GM12878 (cell line): Measurements from ENCODE around the gene ADCY1. TPM values are rescaled to one million over a fixed set of nuclear protein-coding genes. Genes with fewer than 3 reads are reported as not detected.

Experiments
- ATAC-seq: fragments of 200-7000 bp; cut with Tn5 transposase; 3 replicates; pipeline ENCODE4 v1.9.1; 2020; ENCODE audit warnings: mild to moderate bottlenecking, moderate library complexity
- BruUV-seq: library from RNA; stranded (reverse); fragments of 400-500 nt; replicated peaks from 2 replicates; lab custom pipeline; 2021; lab: Mats Ljungman, UMichigan
- CTCF ChIA-PET: fragments of 300-600 bp; sonication (Branson Sonifier 250); formaldehyde crosslinking; extraction: SDS; loops from one replicate; lab custom pipeline; 2021; ENCODE audit warnings: inconsistent platforms; lab: Yijun Ruan, JAX
- POLR2A ChIA-PET: fragments of 350-600 bp; formaldehyde crosslinking; extraction: SDS; loops from one replicate; lab custom pipeline; 2021; ENCODE audit warnings: inconsistent platforms; lab: Charles Lee
- RAD21 ChIA-PET: fragments of 300-600 bp; sonication (Branson Sonifier 250); formaldehyde crosslinking; loops from one replicate; lab custom pipeline; 2023; ENCODE audit warnings: antibody characterized with exemption; ENCODE audit not compliant: unreplicated experiment; lab: Charles Lee
- SMC1A ChIA-PET: fragments of 300-600 bp; sonication (Branson Sonifier 250); formaldehyde crosslinking; loops from one replicate; lab custom pipeline; 2023; ENCODE audit not compliant: unreplicated experiment, uncharacterized antibody; lab: Charles Lee
- DNase-seq: peaks from one replicate; pipeline ENCODE4 v3.0.0-alpha.2; 2011; ENCODE audit warnings: low read depth, low spot score
- FAIRE-seq: peaks from 3 replicates; lab custom pipeline; 2011; peaks lifted over from hg19 to GRCh38; lab: Jason Lieb, UNC
- H2AFZ ChIP-seq: 2 replicates; pipeline ENCODE4 v1.6.0; 2011; ENCODE audit warnings: low read depth, low read length, control low read depth; ENCODE audit not compliant: control insufficient read depth
- H3K27ac ChIP-seq: 2 replicates; pipeline ENCODE4 v1.5.1; 2011; ENCODE audit warnings: control low read depth; ENCODE audit not compliant: control insufficient read depth, insufficient read depth
- H3K27me3 ChIP-seq, 2 experiments: replicated peaks in 1 of 2; 2 replicates each; pipeline versions ENCODE4 v1.6.0 to v1.6.1; 2011; ENCODE audit warnings: low read length in 1 of 2; ENCODE audit not compliant: control insufficient read depth in 2 of 2, insufficient read depth in 2 of 2
- H3K36me3 ChIP-seq, 2 experiments: 2 replicates each; pipeline ENCODE4 v1.5.1; 2011; ENCODE audit warnings: low read length in 1 of 2; ENCODE audit not compliant: control insufficient read depth in 2 of 2, insufficient read depth in 2 of 2
- H3K4me1 ChIP-seq: 2 replicates; pipeline ENCODE4 v1.6.1; 2011; ENCODE audit warnings: mild to moderate bottlenecking, low read length, moderate library complexity, mixed read lengths; ENCODE audit not compliant: control insufficient read depth, insufficient read depth
- H3K4me2 ChIP-seq: 2 replicates; pipeline ENCODE4 v1.6.0; 2011; ENCODE audit warnings: control low read depth; ENCODE audit not compliant: control insufficient read depth, insufficient read depth
- H3K4me3 ChIP-seq: fragments of 200-600 bp; sonication (generic); 2 replicates; pipeline ENCODE4 v1.5.1; 2016
- H3K79me2 ChIP-seq: 2 replicates; pipeline ENCODE4 v1.6.0; 2011; ENCODE audit warnings: low read length; ENCODE audit not compliant: control insufficient read depth, insufficient read depth
- H3K9ac ChIP-seq: 2 replicates; pipeline ENCODE4 v1.8.0; 2011; ENCODE audit warnings: low read length, control low read depth, mixed read lengths; ENCODE audit not compliant: control insufficient read depth, insufficient read depth
- H3K9me3 ChIP-seq: replicated peaks from 3 replicates; pipeline ENCODE4 v1.5.1; 2011; ENCODE audit warnings: mild to moderate bottlenecking, low read length; ENCODE audit not compliant: control insufficient read depth, insufficient read depth
- H4K20me1 ChIP-seq: 2 replicates; pipeline ENCODE4 v1.6.0; 2011; ENCODE audit not compliant: control insufficient read depth, insufficient read depth
- CHD1 ChIP-seq: IDR thresholded peaks from 2 replicates; pipeline ENCODE4 v1.6.1; 2012; ENCODE audit warnings: low read depth, low read length, improper control_type of control experiment
- NFXL1 ChIP-seq: fragments of 450-650 bp; IDR thresholded peaks from 2 replicates; pipeline ENCODE4 v1.6.1; 2017; ENCODE audit warnings: antibody characterized with exemption, mild to moderate bottlenecking, borderline replicate concordance
- NR2C2 ChIP-seq: IDR thresholded peaks from 2 replicates; pipeline ENCODE4 v1.6.1; 2011; ENCODE audit warnings: borderline replicate concordance, low read depth; ENCODE audit not compliant: control insufficient read depth, insufficient read length
- SKIL ChIP-seq: fragments of 450-650 bp; IDR thresholded peaks from 2 replicates; pipeline ENCODE4 v1.6.1; 2017; ENCODE audit warnings: mild to moderate bottlenecking, low read depth, inconsistent platforms; ENCODE audit not compliant: poor library complexity, severe bottlenecking
- SP1 ChIP-seq: IDR thresholded peaks from one replicate; pipeline ENCODE4 v1.6.1; 2011; ENCODE audit warnings: low read depth, low read length
- TARDBP ChIP-seq: IDR thresholded peaks from 2 replicates; pipeline ENCODE4 v1.6.1; 2016; ENCODE audit warnings: borderline replicate concordance
- WRNIP1 ChIP-seq: IDR thresholded peaks from 2 replicates; pipeline ENCODE4 v1.6.1; 2011; ENCODE audit warnings: low read depth, low read length, improper control_type of control experiment, borderline replicate concordance
- YY1 ChIP-seq: IDR thresholded peaks from 2 replicates; pipeline ENCODE4 v1.6.1; 2011; ENCODE audit warnings: low read depth, mild to moderate bottlenecking, low read length
- WGBS: methylation state at CpG from one replicate; pipeline ENCODE4 v1.1.6; 2016; ENCODE audit warnings: low lambda C conversion rate; ENCODE audit not compliant: insufficient replicate concordance, insufficient coverage; ENCODE audit errors: missing lambda C conversion rate; 5-methylcytosine and 5-hydroxymethylcytosine counted together
- in situ Hi-C: fragments of 300-500 bp; cut with MboI; formaldehyde crosslinking; loops from 9 replicates; pipeline ENCODE4 v1.14.3; 2018; ENCODE audit warnings: mixed read lengths
- intact Hi-C: fragments of 100-400 bp; cut with micrococcal nuclease; formaldehyde crosslinking; loops from one replicate; pipeline ENCODE4 v1.14.2; 2022; ENCODE audit not compliant: unreplicated experiment
- polyA plus RNA-seq, 11 experiments: library from polyadenylated mRNA; depleted of rRNA in 4 of 11; unstranded in 6 of 11; stranded (reverse) in 5 of 11; fragments of >200 nt; fragmentation: Nextera tagmentation in 4 of 11; fragmentation: Illumina TruSeq in 1 of 11; extraction: Ambion mirVana in 4 of 11; extraction: Trizol in 1 of 11; gene quantifications; 1 replicate in 1 of 11; 2 replicates in 10 of 11; pipeline versions ENCODE4 v1.2.1 to v1.2.3, GENCODE V29; 2011 to 2016; ENCODE audit warnings: inconsistent platforms in 2 of 11, missing spikeins in 2 of 11, low read depth in 1 of 11
- total RNA-seq, 4 experiments: library from RNA; depleted of rRNA in 3 of 4; stranded (reverse); fragments of >200 nt in 3 of 4; fragmentation: Illumina TruSeq in 1 of 4; extraction: Trizol in 1 of 4; gene quantifications; 2 replicates each; pipeline versions ENCODE4 v1.2.1 to v1.2.3, GENCODE V29; 2013 to 2021

Gene ADCY1
- total and polyA plus RNA-seq, 10 of the 15 experiments (the other 5 are each of a cell fraction or from before 2014, with no cell fraction given), result 0.13 to 1.4 (median 0.45) TPM; not detected in 1

- ATAC-seq (no peak), DNase-seq (no peak), FAIRE-seq (no peak)
- POLR2A ChIA-PET, result no interaction called here
- SMC1A ChIA-PET, result no interaction called here
- Histone ChIP-seq H3K79me2 (no peaks in the 10 kb centered on the region), H3K36me3 (no peaks in the 10 kb centered on the region), H4K20me1 (no peaks in the 10 kb centered on the region), H3K4me2 (no peak overlapping the region), H2AFZ (no peak overlapping the region), H3K27me3 (no peaks in the 10 kb centered on the region; a peak in 2 of 4 replicates), H3K9ac (no peak overlapping the region), H3K27ac (no peak overlapping the region), H3K4me1 (no peaks in the 10 kb centered on the region), H3K9me3 (no peaks in the 10 kb centered on the region), H3K4me3 (no peak overlapping the region)
- RAD21 ChIA-PET, result no interaction called here
- 45% methylated on average over 7 of the region's 7 CpGs for WGBS
- in situ Hi-C loops, result no loop called here
- TF ChIP-seq CHD1 (no peak), SP1 (no peak), YY1 (no peak), NFXL1 (no peak), SKIL (no peak), WRNIP1 (no peak), NR2C2 (peak; percentile 19), TARDBP (no peak)
- BruUV-seq, result no TSS peak
- intact Hi-C loops, result no loop called here
- CTCF ChIA-PET, result no interaction called here
Observed at GRCh38 chr7:45625067-45625466, 50.9 kb downstream of the ADCY1 start.
